CD4-positive, CD25-positive, alpha-beta regulatory T cell (primary cell): ENCODE measurements around the gene UBE2N. TPM values are rescaled to one million over a fixed set of nuclear protein-coding genes. Genes with fewer than 3 reads are reported as not detected.

ENCODE experiments used
- ATAC-seq, 2 donors: fragments of 150-1000 bp; cut with Tn5 transposase; one replicate each; pipeline ENCODE4 v1.10.0; 2021; ENCODE audit warnings: low read depth in 2 of 2, moderate number of reproducible peaks in 2 of 2, moderate library complexity in 1 of 2
- DNase-seq, 3 donors: peaks; one replicate each; pipeline versions ENCODE4 v3.0.0 to v3.0.0-alpha.2; 2012 to 2022; ENCODE audit warnings: mixed read lengths in 1 of 3
- H3K27ac ChIP-seq: one replicate; pipeline ENCODE4 v1.7.0; 2013; ENCODE audit warnings: mild to moderate bottlenecking, low read length; ENCODE audit not compliant: insufficient read depth, poor library complexity, severe bottlenecking
- H3K27me3 ChIP-seq: one replicate; pipeline ENCODE4 v1.7.0; 2013; ENCODE audit warnings: low read length; ENCODE audit not compliant: control insufficient read depth, insufficient read depth
- H3K36me3 ChIP-seq: one replicate; pipeline ENCODE4 v1.7.0; 2013; ENCODE audit warnings: mild to moderate bottlenecking, low read length, moderate library complexity; ENCODE audit not compliant: control insufficient read depth, insufficient read depth
- H3K4me1 ChIP-seq: 2 replicates; pipeline ENCODE4 v1.7.0; 2013; ENCODE audit warnings: mild to moderate bottlenecking, low read length; ENCODE audit not compliant: insufficient read depth, control insufficient read depth, poor library complexity, severe bottlenecking
- H3K4me3 ChIP-seq: one replicate; pipeline ENCODE4 v1.7.0; 2013; ENCODE audit warnings: low read depth, mild to moderate bottlenecking, low read length, moderate library complexity
- H3K9me3 ChIP-seq, 2 experiments: 1 replicate in 1 of 2; 2 replicates in 1 of 2; pipeline ENCODE4 v1.7.0; 2013; ENCODE audit warnings: low read length in 2 of 2, mild to moderate bottlenecking in 1 of 2, moderate library complexity in 1 of 2; ENCODE audit not compliant: control insufficient read depth in 2 of 2
- H3K27ac Mint-ChIP-seq, 3 donors: one replicate each; pipeline ENCODE4 v1.8.0; 2020 to 2022; ENCODE audit warnings: mild to moderate bottlenecking in 3 of 3, mixed read lengths in 3 of 3, moderate library complexity in 2 of 3
- H3K27me3 Mint-ChIP-seq: one replicate; pipeline ENCODE4 v1.8.0; 2022; ENCODE audit warnings: mild to moderate bottlenecking, mixed read lengths
- H3K36me3 Mint-ChIP-seq: one replicate; pipeline ENCODE4 v1.8.0; 2020; ENCODE audit warnings: mixed read lengths
- H3K4me1 Mint-ChIP-seq, 4 donors: one replicate each; pipeline ENCODE4 v1.8.0; 2020 to 2022; ENCODE audit warnings: mixed read lengths in 4 of 4, mild to moderate bottlenecking in 1 of 4
- H3K4me3 Mint-ChIP-seq, 4 donors: one replicate each; pipeline ENCODE4 v1.8.0; 2020 to 2022; ENCODE audit warnings: mild to moderate bottlenecking in 4 of 4, mixed read lengths in 4 of 4, moderate library complexity in 3 of 4
- H3K9me3 Mint-ChIP-seq, 7 donors: one replicate each; pipeline ENCODE4 v1.8.0; 2020 to 2022; ENCODE audit warnings: mixed read lengths in 7 of 7, mild to moderate bottlenecking in 3 of 7, moderate library complexity in 2 of 7
- polyA plus RNA-seq, 4 donors: library from polyadenylated mRNA; unstranded; fragments of 300-500 nt; fragmentation: Illumina TruSeq; gene quantifications; one replicate each; pipeline ENCODE4 v1.2.3, GENCODE V29; 2021
- total RNA-seq: library from RNA; stranded (reverse); gene quantifications from one replicate; pipeline ENCODE4 v1.2.3, GENCODE V29; 2022

Gene UBE2N
- total and polyA plus RNA-seq, 5 donors from 2014 or later = 116 to 314 (median 230) TPM

DNA sequence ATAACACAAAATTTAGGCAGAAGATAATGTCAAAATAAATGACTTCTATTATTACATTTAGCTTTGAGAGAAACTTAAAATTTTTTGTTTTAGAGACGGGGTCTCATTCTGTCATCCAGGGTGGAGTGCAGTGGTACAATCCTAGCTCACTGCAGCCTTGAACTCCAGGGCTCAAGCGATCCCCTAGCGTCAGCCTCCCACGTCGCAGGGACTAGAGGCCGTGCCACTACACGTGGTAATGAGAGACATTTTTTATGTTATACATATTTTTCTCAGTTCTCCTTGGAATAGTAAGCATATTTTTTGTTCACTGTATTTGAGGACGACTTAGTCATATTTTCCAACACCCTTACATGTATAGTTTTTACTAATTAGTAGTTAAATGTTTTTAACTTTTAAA lies 85.5 kb downstream of the UBE2N start:
- no peak overlapping the region for H3K27ac ChIP-seq
- no peak for DNase-seq
- H3K4me1 Mint-ChIP-seq = peaks cover 0 to 5% (median 0%) of the 10 kb centered on the region in 4 donors
- H3K27me3 Mint-ChIP-seq = peaks cover under 1% of the 10 kb centered on the region
- peaks cover 0 to 2% (median 0%) of the 10 kb centered on the region in 7 donors for H3K9me3 Mint-ChIP-seq
- no peak overlapping the region for H3K4me3 Mint-ChIP-seq
- H3K4me3 ChIP-seq = no peak overlapping the region
- no peaks in the 10 kb centered on the region for H3K4me1 ChIP-seq
- no peaks in the 10 kb centered on the region for H3K9me3 ChIP-seq
- H3K36me3 Mint-ChIP-seq = no peaks in the 10 kb centered on the region
- ATAC-seq = no peak
- no peaks in the 10 kb centered on the region for H3K27me3 ChIP-seq
- no peaks in the 10 kb centered on the region for H3K36me3 ChIP-seq
- H3K27ac Mint-ChIP-seq = no peak overlapping the region

Other genes with a start within 250 kb of the UBE2N start
- gene NUDT4, start 64.0 kb downstream of the UBE2N start, total RNA-seq = 78.2 TPM
- gene NUDT4, start 64.0 kb downstream of the UBE2N start, polyA plus RNA-seq = 10 to 100 TPM; 36.7 to 48.9 (median 42.0) TPM
- gene MRPL42, start 25.6 kb upstream of the UBE2N start, total RNA-seq = 43.2 TPM
- 100 to 1,000 TPM in 1 of 4 donors, 10 to 100 TPM in 3; 92.0 to 121 (median 98.0) TPM for gene MRPL42, start 25.6 kb upstream of the UBE2N start, polyA plus RNA-seq
- gene SOCS2, start 130.7 kb upstream of the UBE2N start, total RNA-seq = 10.4 TPM
- 10 to 100 TPM; 18.6 to 26.7 (median 24.6) TPM for gene SOCS2, start 130.7 kb upstream of the UBE2N start, polyA plus RNA-seq
- 10.1 TPM for gene CRADD, start 235.4 kb upstream of the UBE2N start, total RNA-seq
- 10 to 100 TPM; 19.5 to 24.2 (median 21.3) TPM for gene CRADD, start 235.4 kb upstream of the UBE2N start, polyA plus RNA-seq